Measurements from ENCODE around the gene RECQL5. TPM values are rescaled to one million over a fixed set of nuclear protein-coding genes. Genes with fewer than 3 reads are reported as not detected.

Gene RECQL5
- total RNA-seq, 1 donor from 2014 or later = 11.2 TPM

DNA sequence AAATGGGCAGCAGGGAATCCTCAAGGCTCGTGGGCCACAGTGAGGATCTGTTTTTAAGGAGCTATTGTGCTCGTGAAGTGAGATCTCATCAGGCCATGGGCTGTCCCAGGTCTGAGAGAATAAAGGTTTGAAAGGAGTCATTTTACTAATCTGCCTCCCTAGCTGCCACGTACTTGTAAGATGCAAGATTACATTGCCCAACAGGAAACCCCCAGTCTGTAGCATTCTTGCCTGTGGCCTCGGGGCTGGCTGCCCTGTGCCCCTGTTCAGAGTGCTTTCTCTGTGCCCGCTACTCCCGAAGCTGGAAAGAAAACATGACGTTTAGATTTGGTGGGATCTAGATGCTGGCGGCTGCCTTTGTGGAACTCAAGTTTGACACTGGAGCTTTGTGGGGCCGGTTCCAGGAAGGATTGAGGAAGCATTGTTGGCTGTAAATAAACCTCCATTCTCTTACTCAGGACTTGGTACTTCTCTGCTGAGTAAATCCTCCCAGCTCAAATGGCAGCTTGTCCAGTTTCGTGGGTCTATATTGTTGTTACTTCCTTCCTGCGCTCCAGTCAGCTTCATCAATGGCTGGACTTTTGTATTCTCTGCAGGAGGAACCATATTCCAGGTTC is 21.4 kb upstream of the RECQL5 start:
- peak in 1 of 2 donors; percentile 74 for DNase-seq (ENCODE audit: low read depth in 2 of 2)

DNA sequence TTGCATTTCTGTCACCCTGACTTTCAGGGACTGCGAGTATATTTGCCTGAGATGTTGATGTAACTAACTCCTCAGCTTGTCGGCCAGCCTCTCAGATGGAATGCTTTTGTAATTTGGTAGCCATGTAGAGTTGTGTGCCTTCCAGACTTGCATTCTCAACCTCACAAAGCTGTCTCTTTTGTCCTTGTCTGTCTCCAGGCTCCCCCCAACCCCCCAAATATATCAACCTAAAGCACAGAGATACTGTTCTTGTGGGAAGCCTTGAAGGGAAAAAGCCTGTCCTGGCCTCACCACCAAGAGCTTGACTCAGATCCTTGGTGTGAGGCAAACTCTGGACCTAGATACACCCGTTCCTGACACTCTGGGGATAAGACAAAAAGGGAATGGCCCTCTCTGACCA is 18.5 kb upstream of the RECQL5 start:
- DNase-seq (ENCODE audit: low read depth in 2 of 2) = no peak

DNA sequence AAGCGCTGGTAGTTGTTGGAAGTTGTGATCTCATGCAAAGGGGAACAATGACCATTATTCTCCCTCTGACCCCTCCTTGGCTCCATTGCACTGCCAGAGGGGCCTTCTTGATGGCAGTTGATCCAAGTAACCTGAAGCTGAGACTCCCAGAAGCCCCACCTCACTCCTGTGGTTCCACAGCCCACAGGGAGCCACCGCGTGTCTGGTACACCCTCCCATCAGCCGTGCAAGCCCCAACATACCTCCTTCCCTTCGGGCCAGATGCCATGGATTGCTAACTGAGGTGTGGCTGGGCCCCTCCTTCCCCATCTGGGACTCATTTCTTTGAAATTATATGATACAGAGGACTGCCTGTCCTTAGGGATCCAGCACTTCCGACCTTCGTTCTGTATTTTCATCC is 18.0 kb upstream of the RECQL5 start:
- no peak for DNase-seq (ENCODE audit: low read depth in 2 of 2)

DNA sequence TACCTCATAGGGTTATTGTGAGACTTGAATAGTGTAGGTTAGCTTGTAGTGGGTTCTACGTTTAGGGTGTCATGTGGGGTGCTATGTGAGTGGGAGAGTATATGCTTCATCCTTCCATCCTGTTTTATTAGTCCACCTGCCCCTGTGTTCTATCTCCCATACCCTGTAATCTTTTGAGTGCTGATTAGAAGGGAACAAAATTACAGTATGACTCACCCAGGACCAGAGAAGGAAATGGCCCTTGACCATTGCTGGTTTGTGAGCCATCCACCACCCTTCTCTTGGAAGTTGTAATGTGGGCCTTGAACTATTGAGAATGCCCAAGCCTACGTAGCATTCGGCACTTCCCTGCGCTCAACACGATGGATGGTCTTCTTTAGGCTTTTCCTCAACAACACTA is 17.3 kb upstream of the RECQL5 start:
- DNase-seq (ENCODE audit: low read depth in 2 of 2) = peak in 1 of 2 donors; percentile 59

DNA sequence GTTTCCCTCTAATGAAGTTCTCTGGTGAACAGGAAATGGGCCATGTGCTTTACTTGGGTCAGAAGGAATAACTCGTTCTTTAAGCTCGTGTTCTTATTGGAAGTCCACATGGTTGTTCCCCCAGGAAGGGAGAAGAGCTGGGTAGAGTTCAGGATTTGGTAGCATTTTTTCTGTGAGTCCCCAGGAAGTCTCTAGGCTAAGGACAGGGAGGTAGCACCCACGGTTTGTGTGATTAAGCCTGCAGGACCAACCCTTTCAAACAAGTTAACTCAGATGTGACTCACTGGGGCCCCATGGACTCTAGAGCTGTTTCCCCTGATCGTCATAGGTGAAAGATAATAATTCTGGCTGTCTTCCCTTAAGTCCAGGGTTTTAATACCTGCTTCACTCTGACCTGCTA is 16.6 kb upstream of the RECQL5 start:
- DNase-seq (ENCODE audit: low read depth in 2 of 2) = peak in 1 of 2 donors; percentile 57

GRCh38 chr17:75681289-75681688 is 14.3 kb upstream of the RECQL5 start:
- DNase-seq (ENCODE audit: low read depth in 2 of 2) = no peak

GRCh38 chr17:75680431-75680830 is 13.5 kb upstream of the RECQL5 start:
- no peak for DNase-seq (ENCODE audit: low read depth in 2 of 2)

DNA sequence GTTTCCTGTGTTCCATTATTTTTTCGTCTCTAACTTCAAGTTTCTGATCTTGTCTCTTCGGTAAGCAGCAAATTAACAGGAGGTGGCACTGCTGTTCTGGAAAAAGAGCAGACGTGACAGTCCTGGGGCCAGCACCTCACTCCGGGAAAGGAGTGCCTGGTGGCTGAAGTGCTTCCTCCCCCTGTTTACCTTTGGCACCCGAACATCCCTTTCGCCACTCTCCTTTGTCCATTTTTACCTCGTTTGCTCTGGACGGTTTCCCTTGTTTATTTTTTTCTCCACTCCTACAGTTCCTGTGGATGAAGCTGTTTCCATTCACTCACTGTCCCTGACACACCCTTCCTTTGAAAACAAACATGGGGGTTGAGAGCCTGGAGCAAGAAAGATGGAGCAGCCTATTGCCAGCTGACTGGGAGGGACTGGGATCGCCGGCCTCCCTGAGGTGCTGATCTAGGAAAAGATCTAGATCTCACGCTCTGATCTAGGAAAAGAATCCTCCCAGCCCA is 12.8 kb upstream of the RECQL5 start:
- DNase-seq (ENCODE audit: low read depth in 2 of 2) = peak; percentile 94 to 97

- peak in 1 of 2 donors; percentile 62 for DNase-seq (ENCODE audit: low read depth in 2 of 2)
Observed at GRCh38 chr17:75676461-75676860, 9.5 kb upstream of the RECQL5 start.

- no peak for DNase-seq (ENCODE audit: low read depth in 2 of 2)
Observed at GRCh38 chr17:75673487-75673886, 6.5 kb upstream of the RECQL5 start.

GRCh38 chr17:75672011-75672410 is 5.1 kb upstream of the RECQL5 start:
- no peak for DNase-seq (ENCODE audit: low read depth in 2 of 2)

- DNase-seq (ENCODE audit: low read depth in 2 of 2) = no peak
Observed at GRCh38 chr17:75670868-75671267, 3.9 kb upstream of the RECQL5 start.

DNA sequence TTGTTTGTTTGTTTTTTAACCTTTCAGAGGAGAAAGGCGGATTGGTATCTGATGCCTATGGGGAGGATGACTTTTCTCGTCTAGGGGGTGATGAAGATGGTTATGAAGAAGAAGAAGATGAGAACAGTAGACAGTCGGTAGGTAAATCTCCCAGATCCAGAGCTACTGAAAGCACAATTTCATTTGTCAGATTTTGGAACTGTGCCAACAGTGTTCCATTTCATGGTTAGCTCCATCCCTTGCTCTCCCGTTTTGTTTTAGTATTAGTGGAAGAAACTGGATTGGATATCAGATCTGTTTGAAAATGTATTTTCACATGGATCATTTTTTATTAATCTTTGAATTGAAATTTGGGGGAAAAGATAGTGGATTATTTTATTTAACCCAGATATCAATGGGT is 1.5 kb upstream of the RECQL5 start:
- no peak for DNase-seq (ENCODE audit: low read depth in 2 of 2)

GRCh38 chr17:75667825-75668224 is 871 bp upstream of the RECQL5 start:
- DNase-seq (ENCODE audit: low read depth in 2 of 2) = no peak

GRCh38 chr17:75665981-75666380 is 973 bp downstream of the RECQL5 start:
- no peak for DNase-seq (ENCODE audit: low read depth in 2 of 2)

GRCh38 chr17:75664099-75664549 is 2.8 kb downstream of the RECQL5 start:
- no peak for DNase-seq (ENCODE audit: low read depth in 2 of 2)

DNA sequence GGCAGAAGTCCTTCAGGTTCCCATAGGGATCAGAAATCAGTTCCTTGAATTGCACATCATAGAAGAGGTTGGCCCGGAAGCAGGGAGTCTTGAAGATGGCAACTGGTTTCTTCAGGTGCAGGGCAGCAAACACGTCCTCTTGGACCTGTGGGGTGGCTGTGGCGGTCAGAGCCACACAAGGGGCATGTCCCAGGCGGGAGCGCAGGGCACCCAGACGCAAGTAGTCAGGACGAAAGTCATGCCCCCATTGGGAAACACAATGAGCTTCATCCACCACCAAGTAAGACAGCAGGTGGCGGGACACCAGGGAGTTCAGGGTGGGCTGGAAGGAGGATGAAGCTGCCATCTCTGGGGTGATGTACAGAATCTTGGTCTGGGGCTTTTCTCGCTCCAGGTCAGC is 4.4 kb downstream of the RECQL5 start:
- DNase-seq (ENCODE audit: low read depth in 2 of 2) = no peak

GRCh38 chr17:75661531-75661930 is 5.4 kb downstream of the RECQL5 start:
- no peak for DNase-seq (ENCODE audit: low read depth in 2 of 2)

DNA sequence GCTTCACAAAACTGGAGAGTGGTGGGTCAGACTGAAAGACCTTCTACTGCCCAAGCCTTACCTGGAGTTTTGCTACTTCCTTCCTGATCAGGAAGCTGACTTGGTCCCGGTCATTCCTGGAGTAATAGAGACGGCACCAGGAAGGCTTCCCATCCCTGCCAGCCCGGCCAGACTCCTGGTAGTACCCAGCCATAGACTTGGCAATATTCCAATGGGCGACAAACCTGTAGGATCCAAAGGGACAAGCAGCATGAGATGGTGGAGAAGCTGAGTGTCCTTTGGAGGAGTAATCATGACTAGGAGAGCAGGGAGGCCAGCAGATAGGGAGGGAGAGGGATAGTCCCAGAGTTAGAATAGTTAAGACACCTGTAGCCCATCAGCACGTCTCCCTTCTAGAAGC is 8.7 kb downstream of the RECQL5 start:
- DNase-seq (ENCODE audit: low read depth in 2 of 2) = no peak

DNA sequence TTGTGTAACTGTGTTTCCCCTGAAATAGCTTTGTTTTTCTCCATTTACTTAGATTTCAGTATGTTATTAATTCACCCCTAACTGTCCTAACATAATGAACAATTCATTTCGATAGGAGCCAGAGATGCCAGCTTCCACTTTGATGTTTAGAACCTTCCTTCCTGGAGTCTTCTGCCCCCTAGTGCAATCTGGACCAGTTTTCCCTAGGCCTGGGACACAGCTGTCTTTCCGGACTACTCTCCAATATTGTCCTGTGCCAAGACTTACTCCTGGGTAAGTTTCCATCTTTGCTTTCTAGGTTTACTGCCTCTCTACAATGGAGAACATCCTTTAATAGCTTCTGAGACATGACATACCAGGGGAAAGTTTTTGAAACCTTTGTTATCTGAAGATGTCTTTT is 12.8 kb downstream of the RECQL5 start:
- peak; percentile 76 to 82 for DNase-seq (ENCODE audit: low read depth in 2 of 2)

- peak in 1 of 2 donors; percentile 57 for DNase-seq (ENCODE audit: low read depth in 2 of 2)
Observed at GRCh38 chr17:75652934-75653549, 13.9 kb downstream of the RECQL5 start.

GRCh38 chr17:75652341-75652740 is 14.6 kb downstream of the RECQL5 start:
- DNase-seq (ENCODE audit: low read depth in 2 of 2) = no peak

DNA sequence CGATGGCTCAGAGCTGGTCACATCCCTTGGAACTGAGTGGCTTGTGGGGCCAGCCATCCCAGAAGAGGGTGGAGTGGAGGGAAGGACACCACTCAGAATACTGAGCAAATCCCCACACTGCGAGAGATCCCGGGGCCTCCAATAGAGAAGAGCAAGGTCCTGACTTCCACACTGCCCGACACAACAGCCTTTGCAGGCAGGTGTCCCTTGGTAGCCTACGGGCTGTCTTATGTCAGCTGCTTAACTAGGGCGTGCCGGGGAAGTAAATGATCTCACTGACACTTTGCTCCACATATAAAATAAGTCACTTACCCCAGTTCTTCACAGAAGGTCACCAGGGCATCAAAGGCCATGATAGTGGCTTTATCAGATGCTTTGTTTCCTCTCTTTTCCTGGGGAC is 16.1 kb downstream of the RECQL5 start:
- no peak for DNase-seq (ENCODE audit: low read depth in 2 of 2)
